Lower leg skin (tissue), 4 donors: ENCODE measurements around the gene MOSPD2. TPM values are rescaled to one million over a fixed set of nuclear protein-coding genes. Genes with fewer than 3 reads are reported as not detected.

Experiments used
- DNase-seq, 2 donors: peaks; one replicate each; pipeline ENCODE4 v3.0.0-alpha.2; 2019; ENCODE audit warnings: low spot score in 2 of 2
- H3K4me3 ChIP-seq: fragments of 200-600 bp; sonication (generic); 2 replicates; pipeline ENCODE4 v1.5.1; 2017; ENCODE audit warnings: mild to moderate bottlenecking, low read depth; ENCODE audit not compliant: poor library complexity, severe bottlenecking
- CTCF ChIP-seq, 3 donors: fragments of 450-650 bp; IDR thresholded peaks; one replicate each; pipeline ENCODE4 v1.5.1; 2016; ENCODE audit warnings: antibody characterized with exemption in 3 of 3, mild to moderate bottlenecking in 3 of 3, moderate library complexity in 2 of 3
- POLR2A ChIP-seq, 2 donors: fragments of 450-650 bp; IDR thresholded peaks; one replicate each; pipeline ENCODE4 v1.6.1; 2016 to 2017; ENCODE audit warnings: antibody characterized with exemption in 2 of 2, mild to moderate bottlenecking in 1 of 2, moderate library complexity in 1 of 2
- WGBS, 2 donors: methylation state at CpG; one replicate each; pipeline ENCODE4 v1.1.5; 2018; 5-methylcytosine and 5-hydroxymethylcytosine counted together
- intact Hi-C: fragments of 100-400 bp; cut with DNase I; formaldehyde crosslinking; loops from one replicate; pipeline ENCODE4 v1.15.0; 2023; ENCODE audit warnings: low total_unique reads
- total RNA-seq, 4 donors: library from RNA; depleted of rRNA; stranded (reverse); fragments of >200 nt; gene quantifications; one replicate each; pipeline ENCODE4 v1.1.0, GENCODE V29; 2016

MOSPD2 gene
- total RNA-seq, 4 donors from 2014 or later, result 17.3 to 41.5 (median 22.5) TPM

GRCh38 chrX:14886252-14886651 is 13.0 kb downstream of the MOSPD2 start:
- no peak for DNase-seq
- 76 to 95% methylated on average over 3 of the region's 3 CpGs for WGBS, 2 donors
- no peak for TF ChIP-seq POLR2A (IDR thresholded peaks at IDR 0.05)
- intact Hi-C loops, result no loop called here
- H3K4me3 ChIP-seq, result no peak overlapping the region

GRCh38 chrX:14896273-14896672 is 23.1 kb downstream of the MOSPD2 start:
- no peak for DNase-seq
- no peak overlapping the region for H3K4me3 ChIP-seq
- intact Hi-C loops, result no loop called here
- WGBS, 2 donors, result 89 to 100% methylated on average over 2 of the region's 2 CpGs
- TF ChIP-seq POLR2A (IDR thresholded peaks at IDR 0.05) (no peak), CTCF (IDR thresholded peaks at IDR 0.05) (no peak)

GRCh38 chrX:14897042-14897441 is 23.8 kb downstream of the MOSPD2 start:
- TF ChIP-seq POLR2A (IDR thresholded peaks at IDR 0.05) (no peak), CTCF (IDR thresholded peaks at IDR 0.05) (no peak)
- intact Hi-C loops, result no loop called here
- 80 to 93% methylated on average over 2 of the region's 2 CpGs for WGBS, 2 donors
- DNase-seq, result no peak
- H3K4me3 ChIP-seq, result no peak overlapping the region

- TF ChIP-seq CTCF (IDR thresholded peaks at IDR 0.05) (no peak), POLR2A (IDR thresholded peaks at IDR 0.05) (no peak)
- no peak overlapping the region for H3K4me3 ChIP-seq
- intact Hi-C loops, result no loop called here
- no peak for DNase-seq
Observed at GRCh38 chrX:14899607-14900006, 26.4 kb downstream of the MOSPD2 start.

GRCh38 chrX:14902537-14902936 is 29.3 kb downstream of the MOSPD2 start:
- TF ChIP-seq CTCF (IDR thresholded peaks at IDR 0.05) (no peak), POLR2A (IDR thresholded peaks at IDR 0.05) (no peak)
- intact Hi-C loops, result no loop called here
- DNase-seq, result no peak
- H3K4me3 ChIP-seq, result no peak overlapping the region

GRCh38 chrX:14903891-14904290 is 30.7 kb downstream of the MOSPD2 start:
- no peak overlapping the region for H3K4me3 ChIP-seq
- whole genome bisulfite sequencing, 2 donors, result 45 to 60% methylated on average over 2 of the region's 2 CpGs
- intact Hi-C loops, result no loop called here
- no peak for DNase-seq
- no peak for TF ChIP-seq POLR2A (IDR thresholded peaks at IDR 0.05)
- no peak for TF ChIP-seq CTCF (IDR thresholded peaks at IDR 0.05)
